Inflammatory macrophage treated with lipopolysaccharide for 4 hours (primary cell): Measurements from ENCODE around the gene LDLRAP1.
A peak's percentile ranks its signal among the peaks of the same experiment; 100 is the strongest.
"Not testable (repeated sequence)": the region's sequence is repeated elsewhere in the genome, so short reads cannot be mapped to it uniquely, and the experiment has no call there.

Source experiments
- DNase-seq: peaks from one replicate; pipeline ENCODE4 v3.0.0-alpha.2; 2020

The LDLRAP1 gene

GRCh38 chr1:25579292-25580252 is 36.2 kb downstream of the LDLRAP1 start:
- no peak for DNase-seq

GRCh38 chr1:25580927-25581326 is 37.5 kb downstream of the LDLRAP1 start:
- peak; percentile 49 for DNase-seq

GRCh38 chr1:25581764-25582163 is 38.4 kb downstream of the LDLRAP1 start:
- DNase-seq = no peak

GRCh38 chr1:25583519-25584370 is 40.3 kb downstream of the LDLRAP1 start:
- DNase-seq = no peak

GRCh38 chr1:25586181-25586588 is 42.8 kb downstream of the LDLRAP1 start:
- no peak for DNase-seq

- DNase-seq = no peak
Measured at GRCh38 chr1:25587290-25587689, 43.9 kb downstream of the LDLRAP1 start.

- not testable (repeated sequence) for DNase-seq
Measured at GRCh38 chr1:25588224-25588623, 44.8 kb downstream of the LDLRAP1 start.

- DNase-seq = not testable (repeated sequence)
Measured at GRCh38 chr1:25588786-25589185, 45.4 kb downstream of the LDLRAP1 start.

GRCh38 chr1:25590096-25590824 is 46.9 kb downstream of the LDLRAP1 start:
- DNase-seq = no peak

GRCh38 chr1:25593861-25594260 is 50.5 kb downstream of the LDLRAP1 start:
- no peak for DNase-seq

GRCh38 chr1:25594971-25595370 is 51.6 kb downstream of the LDLRAP1 start:
- no peak for DNase-seq

GRCh38 chr1:25596641-25597040 is 53.2 kb downstream of the LDLRAP1 start:
- not testable (repeated sequence) for DNase-seq

GRCh38 chr1:25598879-25599278 is 55.5 kb downstream of the LDLRAP1 start:
- DNase-seq = no peak

GRCh38 chr1:25599969-25600610 is 56.7 kb downstream of the LDLRAP1 start:
- no peak for DNase-seq

- DNase-seq = not testable (repeated sequence)
Measured at GRCh38 chr1:25600971-25601699, 57.7 kb downstream of the LDLRAP1 start.

GRCh38 chr1:25603779-25604538 is 60.6 kb downstream of the LDLRAP1 start:
- DNase-seq = not testable (repeated sequence)

- no peak for DNase-seq
Measured at GRCh38 chr1:25607123-25607522, 63.7 kb downstream of the LDLRAP1 start.

GRCh38 chr1:25608488-25609178 is 65.2 kb downstream of the LDLRAP1 start:
- DNase-seq = peak; percentile 85

GRCh38 chr1:25609921-25610320 is 66.5 kb downstream of the LDLRAP1 start:
- no peak for DNase-seq
